ENCODE measurements around the gene RACK1.

RACK1 gene

DNA sequence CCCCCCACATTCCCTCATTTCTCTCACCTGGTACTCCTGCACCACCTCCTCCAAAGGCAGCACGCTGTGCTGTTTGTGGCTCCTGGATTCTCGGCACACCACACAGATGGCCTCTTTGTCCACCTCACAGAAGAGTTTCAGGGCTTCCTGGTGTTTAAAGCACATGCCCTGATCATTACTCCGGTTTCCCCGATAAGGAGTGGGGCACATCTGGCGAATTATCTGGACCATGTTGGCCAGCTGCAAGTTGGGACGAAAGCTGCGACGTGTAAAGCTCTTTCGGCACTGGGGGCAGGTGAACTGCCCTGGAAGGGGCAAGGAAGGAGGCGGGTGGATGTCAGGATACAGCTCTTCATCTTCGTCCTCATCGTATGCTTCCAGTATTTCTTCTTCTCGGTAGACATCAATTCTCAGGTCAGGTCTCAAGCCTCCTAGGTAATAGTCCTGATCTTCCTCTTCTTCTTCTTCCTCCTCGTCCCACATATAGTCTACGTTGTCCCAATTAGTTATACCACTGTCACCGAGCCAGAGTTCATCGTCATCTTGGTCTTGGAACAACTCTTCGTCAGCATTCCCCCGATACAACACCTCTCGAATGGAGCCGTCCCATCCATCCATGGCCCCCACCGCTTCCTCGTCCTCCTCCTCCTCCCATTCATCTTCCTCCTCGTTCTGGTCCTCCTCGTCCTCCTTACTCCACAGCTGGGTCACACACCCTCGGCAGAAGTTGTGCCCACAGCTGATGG lies 16.4 kb upstream of the RACK1 start:
- DNase-seq (ENCODE audit: low read depth in 2 of 2, low spot score in 1 of 2) = no peak

DNA sequence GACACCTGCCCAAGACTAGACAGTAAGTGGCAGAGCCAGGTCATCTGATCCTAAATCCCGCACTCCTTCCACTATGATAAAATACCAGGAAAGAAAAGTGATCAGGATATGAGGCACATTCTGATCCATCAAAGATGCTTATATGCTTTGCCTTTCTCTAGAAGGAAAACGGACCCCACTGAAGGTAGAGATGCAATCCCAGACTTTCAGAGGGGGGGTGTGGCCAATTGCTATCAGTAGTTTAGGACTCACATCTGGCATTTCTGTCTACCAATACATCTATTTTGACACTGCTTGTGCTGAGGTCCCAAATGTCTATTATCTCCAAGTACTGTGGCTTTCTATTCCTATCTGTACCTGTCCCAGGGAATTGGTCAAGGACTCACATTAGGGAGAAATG lies 15.6 kb upstream of the RACK1 start:
- no peak for DNase-seq (ENCODE audit: low read depth in 2 of 2, low spot score in 1 of 2)

DNA sequence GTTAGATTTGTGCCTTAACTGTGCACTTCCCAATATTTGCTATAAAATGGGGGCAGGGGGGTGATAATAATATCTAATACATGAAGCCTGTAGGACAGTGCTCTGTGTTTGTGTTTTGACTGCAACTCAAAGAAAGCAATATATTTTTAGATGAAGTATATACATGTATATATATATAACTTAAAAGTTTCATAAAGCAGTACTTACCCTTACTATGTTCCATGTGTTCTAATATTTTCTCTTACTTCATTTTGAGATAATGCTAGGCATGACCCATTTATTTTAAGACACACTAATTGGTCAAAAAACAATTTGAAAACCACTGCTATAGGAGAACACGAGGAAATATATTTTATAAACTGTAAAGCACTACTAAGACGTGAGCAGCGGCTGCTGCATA lies 14.9 kb upstream of the RACK1 start:
- DNase-seq (ENCODE audit: low read depth in 2 of 2, low spot score in 1 of 2) = no peak

GRCh38 chr5:181255836-181256578 lies 12.3 kb upstream of the RACK1 start:
- DNase-seq (ENCODE audit: low read depth in 2 of 2, low spot score in 1 of 2) = no peak

DNA sequence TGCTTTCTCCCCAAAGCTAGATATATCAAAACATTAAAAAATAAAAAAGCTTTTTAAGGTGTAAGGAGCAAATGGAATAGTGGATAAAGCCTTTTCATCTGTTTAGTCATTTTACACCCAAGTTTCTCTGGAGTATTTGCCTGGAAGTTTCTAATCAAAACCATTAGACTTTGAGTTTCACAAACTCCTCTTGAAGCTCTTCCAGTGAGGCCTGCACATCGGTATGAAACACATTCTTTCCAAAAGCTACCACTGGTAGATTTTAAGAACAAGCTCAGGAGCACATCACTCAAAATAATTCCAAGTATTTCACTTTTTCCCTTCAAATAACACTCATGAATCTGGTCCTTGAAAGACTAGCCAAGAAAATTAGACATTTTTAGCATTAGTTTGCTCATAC lies 11.6 kb upstream of the RACK1 start:
- DNase-seq (ENCODE audit: low read depth in 2 of 2, low spot score in 1 of 2) = no peak

GRCh38 chr5:181248277-181248676 lies 4.6 kb upstream of the RACK1 start:
- no peak for DNase-seq (ENCODE audit: low read depth in 2 of 2, low spot score in 1 of 2)

GRCh38 chr5:181246276-181247049 lies 2.8 kb upstream of the RACK1 start:
- DNase-seq (ENCODE audit: low read depth in 2 of 2, low spot score in 1 of 2) = peak; percentile 36 to 61

DNA sequence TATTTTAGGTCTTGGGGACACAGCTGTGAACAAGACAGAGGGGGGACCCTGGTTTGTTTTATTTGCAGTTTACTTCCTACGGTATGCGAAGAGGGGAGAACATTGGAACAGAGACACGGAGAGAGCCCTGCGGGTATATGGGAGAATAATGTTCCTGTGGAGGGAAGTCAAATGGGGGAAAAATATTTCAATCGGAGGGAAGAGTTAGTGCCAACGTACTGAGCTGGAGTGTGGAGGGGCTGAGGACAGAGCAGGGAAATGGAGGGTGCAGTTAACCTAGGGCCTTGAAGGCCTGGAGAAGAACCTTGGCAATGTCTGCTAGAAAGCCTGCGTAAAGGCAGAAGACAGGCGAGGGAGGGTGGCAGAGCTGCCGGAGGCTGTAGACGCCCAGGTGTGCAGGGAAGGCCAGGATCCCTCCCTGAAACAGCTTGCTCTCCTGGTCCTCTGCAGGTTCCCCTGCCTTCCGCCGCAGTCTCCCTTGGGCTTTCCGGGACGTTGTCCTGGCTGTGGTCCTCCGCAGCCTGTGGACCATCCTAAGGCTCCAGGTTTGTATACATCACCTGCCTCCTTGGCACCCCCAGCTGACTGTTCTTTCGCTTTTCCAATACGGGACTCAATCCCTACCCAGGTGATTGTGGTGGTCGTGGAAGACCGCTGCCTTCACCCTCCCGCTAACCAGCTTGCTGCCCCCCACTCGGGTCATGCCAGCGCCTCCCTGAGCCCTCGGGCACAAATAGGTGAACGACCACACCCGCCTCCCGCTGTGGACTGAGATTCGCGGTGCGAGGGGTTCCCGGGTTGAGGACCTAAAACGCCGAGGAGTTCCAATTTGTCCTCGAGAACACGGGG lies 1.9 kb upstream of the RACK1 start:
- DNase-seq (ENCODE audit: low read depth in 2 of 2, low spot score in 1 of 2) = no peak

- no peak for DNase-seq (ENCODE audit: low read depth in 2 of 2, low spot score in 1 of 2)
These were observed 615 bp downstream of the RACK1 start for GRCh38 chr5:181243018-181243563.

DNA sequence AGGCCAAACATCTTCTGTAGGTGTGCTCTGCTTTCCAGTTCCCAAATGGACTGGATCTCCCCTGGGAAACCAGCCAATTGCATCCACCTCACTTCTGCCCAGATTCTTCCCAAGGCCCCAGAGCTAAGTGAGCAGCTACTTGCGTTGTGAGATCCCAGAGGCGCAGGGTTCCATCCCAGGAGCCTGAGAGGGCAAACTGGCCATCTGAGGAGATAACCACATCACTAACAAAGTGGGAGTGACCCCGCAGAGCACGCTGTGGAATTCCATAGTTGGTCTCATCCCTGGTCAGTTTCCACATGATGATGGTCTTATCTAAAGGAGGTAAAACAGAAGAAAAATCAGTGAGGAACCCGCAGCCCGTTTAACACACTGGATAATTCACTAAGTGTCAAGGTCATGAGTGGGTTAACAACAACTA lies 1.7 kb downstream of the RACK1 start:
- DNase-seq (ENCODE audit: low read depth in 2 of 2, low spot score in 1 of 2) = no peak

GRCh38 chr5:181241393-181241975 lies 2.2 kb downstream of the RACK1 start:
- DNase-seq (ENCODE audit: low read depth in 2 of 2, low spot score in 1 of 2) = no peak

DNA sequence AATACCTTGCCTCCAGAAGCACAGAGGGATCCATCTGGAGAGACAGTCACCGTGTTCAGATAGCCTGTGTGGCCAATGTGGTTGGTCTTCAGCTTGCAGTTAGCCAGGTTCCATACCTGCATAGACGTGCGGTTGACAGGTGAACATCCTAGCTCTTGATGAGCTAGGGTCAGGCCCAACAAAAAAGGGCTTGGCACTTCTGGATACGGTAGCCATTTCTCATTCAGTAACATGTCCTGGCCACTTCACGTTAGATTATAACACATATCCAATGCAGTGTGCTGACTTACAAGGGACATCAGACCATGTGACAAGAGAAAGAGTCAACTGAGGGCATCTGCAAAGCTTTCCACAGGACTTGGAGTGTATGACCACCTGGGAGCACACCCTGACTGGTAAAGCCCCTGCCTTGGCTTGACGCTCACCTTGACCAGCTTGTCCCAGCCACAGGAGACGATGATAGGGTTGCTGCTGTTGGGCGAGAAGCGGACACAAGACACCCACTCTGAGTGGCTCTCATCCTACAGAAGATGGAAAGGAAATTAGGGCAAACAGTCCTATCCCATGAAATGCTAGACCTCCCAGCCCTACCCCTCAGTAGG lies 4.5 kb downstream of the RACK1 start:
- DNase-seq (ENCODE audit: low read depth in 2 of 2, low spot score in 1 of 2) = no peak

- DNase-seq (ENCODE audit: low read depth in 2 of 2, low spot score in 1 of 2) = no peak
These were observed 5.8 kb downstream of the RACK1 start for GRCh38 chr5:181237729-181238385.

- no peak for DNase-seq (ENCODE audit: low read depth in 2 of 2, low spot score in 1 of 2)
These were observed 6.6 kb downstream of the RACK1 start for GRCh38 chr5:181236954-181237641.

GRCh38 chr5:181236471-181236870 lies 7.2 kb downstream of the RACK1 start:
- DNase-seq (ENCODE audit: low read depth in 2 of 2, low spot score in 1 of 2) = no peak

- no peak for DNase-seq (ENCODE audit: low read depth in 2 of 2, low spot score in 1 of 2)
These were observed 7.9 kb downstream of the RACK1 start for GRCh38 chr5:181235689-181236366.

DNA sequence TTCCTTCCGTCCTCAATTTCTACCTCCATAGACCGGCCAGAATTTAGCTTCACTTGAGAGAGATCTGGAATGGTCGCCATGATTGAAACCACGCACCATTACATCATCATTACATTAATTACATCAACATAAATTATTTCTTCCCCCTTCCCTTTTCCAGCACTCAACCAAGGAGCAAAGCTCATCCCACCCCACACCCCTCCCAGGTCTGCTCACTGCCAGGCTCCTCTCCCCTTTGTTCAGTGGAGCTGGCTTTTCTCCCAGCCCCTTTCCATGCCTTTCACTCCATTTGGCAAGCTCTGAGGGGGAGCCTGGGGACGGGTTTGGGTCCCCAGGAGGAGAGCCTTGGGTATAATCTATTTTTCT lies 8.4 kb downstream of the RACK1 start:
- no peak for DNase-seq (ENCODE audit: low read depth in 2 of 2, low spot score in 1 of 2)

Data from stimulated activated CD8-positive, alpha-beta memory T cell treated with anti-CD3 and anti-CD28 coated beads, Interleukin-4, amount 100 ng/mL, for 4 hours (primary cell).